Activated T-helper 9 cell treated with anti-CD3 and anti-CD28 coated beads, Interleukin-2, amount 50 U/mL, for 16 hours (primary cell): ENCODE data around the gene MAD1L1.

ENCODE experiments used
- DNase-seq: peaks from one replicate; pipeline ENCODE4 v3.0.0-alpha.2; 2020; ENCODE audit warnings: low read depth

The MAD1L1 gene

GRCh38 chr7:1913466-1914282 lies 319.1 kb downstream of the MAD1L1 start:
- no peak for DNase-seq

GRCh38 chr7:1912593-1913465 lies 319.9 kb downstream of the MAD1L1 start:
- DNase-seq, result no peak

- no peak for DNase-seq
Measured at GRCh38 chr7:1911571-1911970, 321.2 kb downstream of the MAD1L1 start.

- DNase-seq, result no peak
Measured at GRCh38 chr7:1910827-1911226, 321.9 kb downstream of the MAD1L1 start.

GRCh38 chr7:1910081-1910685 lies 322.6 kb downstream of the MAD1L1 start:
- DNase-seq, result no peak

GRCh38 chr7:1909476-1909875 lies 323.3 kb downstream of the MAD1L1 start:
- DNase-seq, result no peak

- DNase-seq, result no peak
Measured at GRCh38 chr7:1908823-1909420, 323.8 kb downstream of the MAD1L1 start.

- DNase-seq, result no peak
Measured at GRCh38 chr7:1907751-1908365, 324.9 kb downstream of the MAD1L1 start.

GRCh38 chr7:1906988-1907745 lies 325.6 kb downstream of the MAD1L1 start:
- DNase-seq, result no peak

GRCh38 chr7:1906087-1906830 lies 326.5 kb downstream of the MAD1L1 start:
- DNase-seq, result no peak

- no peak for DNase-seq
Measured at GRCh38 chr7:1902231-1902855, 330.4 kb downstream of the MAD1L1 start.

GRCh38 chr7:1901431-1902210 lies 331.1 kb downstream of the MAD1L1 start:
- DNase-seq, result no peak

GRCh38 chr7:1900847-1901246 lies 331.9 kb downstream of the MAD1L1 start:
- no peak for DNase-seq

GRCh38 chr7:1899951-1900762 lies 332.6 kb downstream of the MAD1L1 start:
- no peak for DNase-seq

GRCh38 chr7:1899196-1899595 lies 333.5 kb downstream of the MAD1L1 start:
- DNase-seq, result no peak

- no peak for DNase-seq
Measured at GRCh38 chr7:1898628-1899185, 334.0 kb downstream of the MAD1L1 start.

GRCh38 chr7:1897861-1898627 lies 334.7 kb downstream of the MAD1L1 start:
- DNase-seq, result no peak
